HG03139 (cell line): Measurements from ENCODE around the gene TTC38.
"Not testable (repeated sequence)": the region's sequence is repeated elsewhere in the genome, so short reads cannot be mapped to it uniquely, and the experiment has no call there.

Experiments used
- ATAC-seq: cut with Tn5 transposase; IDR thresholded peaks from one replicate; pipeline ENCODE4 v1.9.1; 2021; ENCODE audit not compliant: unreplicated experiment

Gene TTC38

GRCh38 chr22:46293577-46294260 lies 25.9 kb downstream of the TTC38 start:
- no peak for ATAC-seq

DNA sequence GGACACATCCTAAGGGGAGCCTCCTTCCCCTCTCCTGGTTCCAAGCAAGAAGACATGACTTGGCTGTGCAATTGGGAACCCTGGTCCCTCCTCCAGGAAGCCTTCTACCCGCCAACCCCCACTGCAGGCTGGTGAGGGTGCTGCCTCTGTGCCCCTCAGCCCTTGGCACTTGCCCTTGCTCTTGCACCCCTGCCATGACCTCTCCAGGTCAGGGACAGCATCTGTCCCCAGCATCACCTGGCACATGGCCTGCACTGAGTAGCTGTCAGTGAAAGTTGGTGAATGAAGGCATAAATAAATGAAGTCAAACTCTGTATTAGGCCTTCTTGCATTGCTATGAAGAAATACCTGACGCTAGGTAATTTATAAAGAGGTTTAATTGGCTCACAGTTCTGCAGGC lies 27.0 kb downstream of the TTC38 start:
- no peak for ATAC-seq

DNA sequence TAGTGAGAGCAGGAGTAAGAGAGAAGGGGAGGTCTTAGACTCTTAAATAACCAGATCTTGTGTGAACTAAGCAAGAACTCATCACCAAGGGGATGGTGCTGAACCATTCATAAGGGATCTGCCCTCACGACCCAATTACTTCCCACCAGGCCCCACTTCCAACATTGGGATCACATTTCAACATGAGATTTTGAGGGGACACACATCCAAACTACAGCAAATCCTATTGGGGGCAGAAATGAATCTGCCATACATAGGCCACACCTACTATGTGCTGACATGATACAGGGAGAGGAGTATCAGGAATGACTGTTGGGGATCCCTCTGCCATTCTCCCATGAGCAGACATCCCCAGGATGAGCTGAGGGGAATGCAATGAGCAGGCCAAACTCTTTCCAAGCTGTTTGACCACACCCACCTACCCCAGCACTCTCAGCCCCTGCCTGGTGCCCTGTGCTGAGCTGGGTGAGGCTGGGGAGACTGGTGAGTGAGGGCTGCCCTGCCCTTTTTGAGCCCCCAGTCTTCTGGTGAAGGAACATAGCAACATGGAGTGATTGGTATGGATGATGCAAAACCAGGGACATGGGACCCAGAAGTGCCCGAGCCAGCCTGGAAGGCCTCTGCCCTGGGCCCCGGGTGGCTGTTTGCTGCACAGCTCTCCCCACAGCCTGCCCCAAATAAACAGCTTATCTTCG lies 27.6 kb downstream of the TTC38 start:
- no peak for ATAC-seq

GRCh38 chr22:46296257-46297150 lies 28.7 kb downstream of the TTC38 start, which contains the start of gene GTSE1:
TSS of gene GTSE1 (plus strand) at chr22:46296870. CDS start at chr22:46297401, 531 bp downstream.
- peak; percentile 86 for ATAC-seq

- ATAC-seq, result no peak
These were observed 29.5 kb downstream of the TTC38 start for GRCh38 chr22:46297151-46297812.

DNA sequence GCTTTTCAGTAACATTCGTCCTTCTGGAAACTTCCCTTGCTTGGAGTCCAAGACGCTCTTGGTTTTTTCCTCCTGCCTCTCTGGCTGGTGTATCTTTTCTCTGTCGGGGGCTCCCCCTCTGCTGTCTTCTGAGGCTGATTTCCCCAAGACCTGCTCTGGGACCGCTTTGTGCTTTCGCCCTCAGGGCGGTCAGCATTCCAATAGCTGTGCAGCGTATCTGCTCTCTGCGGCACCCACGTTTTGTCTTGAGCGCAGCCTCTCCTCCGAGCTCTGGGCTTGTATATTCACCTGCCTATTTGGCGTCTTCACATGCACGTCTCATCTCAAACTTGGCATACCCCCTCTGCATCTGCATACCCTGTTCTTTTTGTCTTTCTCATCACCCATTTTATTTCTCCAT lies 31.3 kb downstream of the TTC38 start:
- no peak for ATAC-seq

- ATAC-seq, result no peak
These were observed 32.7 kb downstream of the TTC38 start for GRCh38 chr22:46300491-46300890.

- no peak for ATAC-seq
These were observed 35.6 kb downstream of the TTC38 start for GRCh38 chr22:46303347-46303965.

DNA sequence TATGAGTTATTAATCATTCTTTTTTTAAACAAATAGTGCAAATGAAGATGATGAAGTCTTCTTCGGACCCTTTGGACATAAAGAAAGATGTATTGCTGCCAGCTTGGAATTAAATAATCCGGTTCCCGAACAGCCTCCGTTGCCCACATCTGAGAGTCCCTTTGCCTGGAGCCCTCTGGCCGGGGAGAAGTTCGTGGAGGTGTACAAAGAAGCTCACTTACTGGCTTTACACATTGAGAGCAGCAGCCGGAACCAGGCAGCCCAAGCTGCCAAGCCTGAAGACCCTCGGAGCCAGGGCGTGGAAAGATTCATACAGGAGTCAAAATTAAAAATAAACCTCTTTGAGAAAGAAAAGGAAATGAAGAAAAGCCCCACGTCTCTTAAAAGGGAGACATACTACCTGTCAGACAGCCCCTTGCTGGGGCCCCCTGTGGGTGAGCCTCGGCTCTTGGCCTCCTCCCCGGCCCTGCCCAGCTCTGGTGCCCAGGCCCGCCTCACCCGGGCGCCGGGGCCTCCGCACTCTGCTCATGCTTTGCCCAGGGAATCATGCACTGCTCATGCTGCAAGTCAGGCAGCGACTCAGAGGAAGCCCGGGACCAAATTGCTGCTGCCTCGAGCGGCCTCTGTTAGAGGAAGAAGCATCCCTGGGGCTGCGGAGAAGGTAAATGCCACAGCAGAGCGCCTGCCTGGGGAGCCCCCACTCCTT lies 40.6 kb downstream of the TTC38 start:
- no peak for ATAC-seq

- ATAC-seq, result no peak
These were observed 41.8 kb downstream of the TTC38 start for GRCh38 chr22:46309526-46310085.

- ATAC-seq, result no peak
These were observed 44.2 kb downstream of the TTC38 start for GRCh38 chr22:46312056-46312455.

- ATAC-seq, result not testable (repeated sequence)
These were observed 45.0 kb downstream of the TTC38 start for GRCh38 chr22:46312848-46313247.

GRCh38 chr22:46315976-46316375 lies 48.2 kb downstream of the TTC38 start:
- no peak for ATAC-seq

DNA sequence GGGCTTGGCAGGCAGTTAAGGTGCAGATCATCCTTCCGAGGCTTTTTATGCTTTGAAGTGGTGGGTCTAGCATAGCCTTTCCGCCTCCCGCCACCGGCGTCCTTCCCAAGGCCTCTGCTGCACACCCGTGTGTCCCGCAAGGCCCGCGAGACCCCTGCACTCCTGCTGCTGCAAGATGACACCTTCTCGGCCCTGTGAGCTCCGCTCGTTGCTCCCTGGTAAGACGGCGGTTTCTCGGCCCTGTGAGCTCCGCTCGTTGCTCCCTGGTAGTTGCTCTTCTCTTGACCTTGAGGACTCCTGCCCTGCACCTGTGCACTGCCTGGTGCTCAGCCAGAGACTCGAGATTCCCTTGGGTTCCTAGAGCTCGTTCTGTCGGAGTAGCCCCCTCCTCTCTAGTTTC lies 49.8 kb downstream of the TTC38 start:
- no peak for ATAC-seq

DNA sequence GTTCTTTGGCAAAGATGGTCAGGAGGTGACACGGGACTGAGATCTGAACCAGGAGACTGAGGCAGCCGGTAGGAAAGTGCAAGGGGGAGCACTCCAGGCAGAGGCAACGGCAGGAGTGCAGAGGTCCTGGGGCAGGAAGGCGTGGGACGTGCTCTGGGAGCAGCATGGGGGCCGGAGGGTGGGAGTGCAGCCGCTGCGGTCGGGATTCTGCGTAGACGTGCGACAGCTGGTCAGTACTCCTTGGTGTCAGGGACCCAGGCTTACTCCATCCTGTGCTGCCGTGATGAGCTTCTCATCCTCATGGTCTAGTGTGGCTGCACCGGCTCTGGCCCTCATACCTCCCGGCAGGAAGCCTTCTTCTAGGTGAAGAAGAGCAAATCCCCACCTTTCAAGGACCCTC lies 50.8 kb downstream of the TTC38 start:
- ATAC-seq, result no peak

DNA sequence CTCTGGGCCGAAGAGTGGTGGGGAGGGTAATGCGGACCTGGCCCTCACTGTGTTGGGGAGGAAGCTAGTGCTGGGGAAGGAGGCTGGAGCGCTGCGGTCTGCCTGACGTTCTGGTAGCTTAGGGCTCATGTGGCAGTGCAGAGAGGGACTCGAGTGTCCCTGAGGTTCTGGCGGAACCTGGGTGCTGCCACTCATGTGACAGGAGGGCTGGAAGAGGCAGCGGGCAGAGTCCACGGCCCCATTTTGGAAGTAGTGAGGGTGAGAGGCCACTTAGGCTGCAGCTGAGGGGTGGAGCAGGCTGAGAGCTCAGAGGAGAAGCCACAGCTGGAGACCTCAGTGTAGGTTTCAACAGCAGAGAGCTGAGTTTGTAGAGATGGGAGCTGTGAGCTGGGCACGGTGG lies 51.5 kb downstream of the TTC38 start:
- ATAC-seq, result no peak

GRCh38 chr22:46320166-46320710 lies 52.4 kb downstream of the TTC38 start:
- no peak for ATAC-seq

DNA sequence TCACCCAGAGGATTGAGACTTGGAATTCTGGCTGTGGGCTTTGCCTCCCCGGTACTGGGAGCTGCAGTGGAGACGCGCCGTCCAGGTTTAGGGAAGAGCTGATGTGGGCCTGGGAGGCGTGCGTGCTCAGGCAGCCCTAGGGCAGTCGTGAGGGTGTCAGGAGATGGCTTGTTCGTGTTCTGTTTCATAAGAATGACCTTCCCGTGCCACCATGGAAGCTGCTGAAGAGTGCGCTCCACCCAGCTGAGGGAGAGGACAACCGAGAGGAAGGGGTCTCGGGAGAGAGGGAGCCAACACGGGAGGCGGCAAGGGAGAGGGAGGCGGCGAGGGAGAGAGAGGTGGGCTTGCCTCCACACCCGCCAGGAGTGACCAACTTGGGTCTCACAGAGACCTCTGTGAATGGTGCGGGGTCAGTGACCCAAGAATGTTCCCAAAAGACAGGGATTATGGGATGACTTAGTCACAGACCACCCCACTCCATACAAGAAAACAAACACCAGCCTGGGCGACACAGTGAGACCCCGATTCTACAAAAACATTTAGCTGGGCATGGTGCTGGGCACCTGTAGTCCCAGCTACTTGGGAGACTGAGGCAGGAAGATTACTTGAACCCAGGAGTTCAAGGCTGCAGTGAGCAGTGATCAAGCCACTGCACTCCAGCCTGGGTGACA lies 53.0 kb downstream of the TTC38 start:
- ATAC-seq, result no peak

DNA sequence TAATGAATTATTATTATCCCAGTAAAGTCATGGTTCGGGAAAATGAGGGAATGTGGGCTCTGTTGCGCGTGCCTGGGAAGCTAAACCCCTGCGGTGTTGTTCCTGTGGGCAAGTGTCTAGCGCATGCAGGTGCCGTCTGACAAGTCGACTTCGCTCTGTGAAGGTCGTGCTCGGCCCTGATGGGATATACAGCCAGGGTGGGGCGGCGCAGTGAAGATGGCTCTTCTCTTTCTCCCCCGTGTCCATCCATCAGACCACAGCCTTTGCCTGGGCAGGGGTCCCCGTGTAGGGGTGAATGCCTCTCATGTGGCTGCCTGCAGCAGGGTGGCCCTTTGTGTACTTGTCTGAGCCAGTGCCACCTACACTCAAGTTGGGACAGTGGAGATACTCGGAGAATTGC lies 54.9 kb downstream of the TTC38 start:
- no peak for ATAC-seq
